Vagina (tissue), 2 donors: Measurements from ENCODE around the gene NSMCE1.

Source experiments
- CTCF ChIP-seq, 3 experiments: fragments of 450-650 bp in 2 of 3; fragments of 200-600 bp in 1 of 3; sonication (generic) in 1 of 3; IDR thresholded peaks; one replicate each; pipeline ENCODE4 v1.5.1; 2017 to 2019; ENCODE audit warnings: antibody characterized with exemption in 3 of 3, mild to moderate bottlenecking in 2 of 3, moderate library complexity in 2 of 3
- POLR2A ChIP-seq, 2 donors: fragments of 450-650 bp; IDR thresholded peaks; one replicate each; pipeline ENCODE4 v1.6.1; 2017; ENCODE audit warnings: antibody characterized with exemption in 2 of 2, mild to moderate bottlenecking in 2 of 2, moderate library complexity in 2 of 2
- POLR2AphosphoS5 ChIP-seq, 2 donors: sonication (generic); formaldehyde crosslinking; IDR thresholded peaks; one replicate each; pipeline ENCODE4 v1.9.0; 2017; ENCODE audit warnings: antibody characterized with exemption in 2 of 2, mild to moderate bottlenecking in 2 of 2, low read depth in 1 of 2; ENCODE audit not compliant: insufficient read depth in 1 of 2

GRCh38 chr16:27253526-27253930, 15.0 kb downstream of the NSMCE1 start:
- TF ChIP-seq CTCF (IDR thresholded peaks at IDR 0.05) (no peak), POLR2A (IDR thresholded peaks at IDR 0.05) (no peak), POLR2AphosphoS5 (IDR thresholded peaks at IDR 0.05; ENCODE audit: insufficient read depth in 1 of 2, low read depth in 1 of 2) (peak in 1 of 2 donors; percentile 68)
